ENCODE data around the gene RAET1L.
"Not testable (repeated sequence)": the region's sequence is repeated elsewhere in the genome, so short reads cannot be mapped to it uniquely, and the experiment has no call there.

RAET1L gene

DNA sequence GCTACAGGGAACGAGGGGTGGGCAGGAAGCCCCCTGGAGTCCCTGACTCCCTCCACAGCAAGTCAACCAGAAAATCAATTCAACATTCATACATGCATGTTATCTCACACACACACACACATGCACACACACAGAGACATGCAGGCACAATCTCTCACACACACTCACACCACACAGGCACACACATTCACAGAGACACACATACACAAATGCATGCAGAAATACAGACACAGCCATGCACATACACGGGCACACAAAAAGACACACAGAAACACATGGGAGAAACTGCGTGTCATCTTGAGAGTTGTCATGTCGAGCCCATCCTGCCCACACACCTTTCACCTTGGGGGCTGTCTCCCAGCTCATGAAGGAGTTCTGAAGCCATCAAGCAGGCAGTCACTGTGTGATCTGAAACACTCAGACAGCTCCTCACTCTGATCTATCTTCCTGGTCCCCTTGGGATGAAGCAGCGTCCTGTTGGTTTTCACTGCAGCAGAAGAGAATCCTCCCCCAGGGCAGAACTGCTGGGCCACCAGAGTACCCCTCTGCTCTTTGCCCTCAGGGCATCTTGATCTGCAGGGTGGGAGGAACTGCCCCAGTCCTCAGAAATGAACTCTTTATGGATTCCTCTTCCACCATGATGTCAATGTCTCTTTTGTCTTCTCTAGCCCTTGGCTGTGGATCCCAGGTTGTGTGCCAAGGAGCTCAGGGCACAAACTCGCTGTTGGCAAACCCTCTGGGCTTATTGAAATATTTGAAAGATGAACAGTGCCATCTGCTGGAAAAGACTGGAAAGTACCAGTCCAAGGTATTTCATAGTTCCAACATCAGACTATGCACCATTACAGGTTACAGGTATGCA, 8.8 kb downstream of the RAET1L start:
- DNase-seq (ENCODE audit: low read depth in 2 of 2), result no peak

DNA sequence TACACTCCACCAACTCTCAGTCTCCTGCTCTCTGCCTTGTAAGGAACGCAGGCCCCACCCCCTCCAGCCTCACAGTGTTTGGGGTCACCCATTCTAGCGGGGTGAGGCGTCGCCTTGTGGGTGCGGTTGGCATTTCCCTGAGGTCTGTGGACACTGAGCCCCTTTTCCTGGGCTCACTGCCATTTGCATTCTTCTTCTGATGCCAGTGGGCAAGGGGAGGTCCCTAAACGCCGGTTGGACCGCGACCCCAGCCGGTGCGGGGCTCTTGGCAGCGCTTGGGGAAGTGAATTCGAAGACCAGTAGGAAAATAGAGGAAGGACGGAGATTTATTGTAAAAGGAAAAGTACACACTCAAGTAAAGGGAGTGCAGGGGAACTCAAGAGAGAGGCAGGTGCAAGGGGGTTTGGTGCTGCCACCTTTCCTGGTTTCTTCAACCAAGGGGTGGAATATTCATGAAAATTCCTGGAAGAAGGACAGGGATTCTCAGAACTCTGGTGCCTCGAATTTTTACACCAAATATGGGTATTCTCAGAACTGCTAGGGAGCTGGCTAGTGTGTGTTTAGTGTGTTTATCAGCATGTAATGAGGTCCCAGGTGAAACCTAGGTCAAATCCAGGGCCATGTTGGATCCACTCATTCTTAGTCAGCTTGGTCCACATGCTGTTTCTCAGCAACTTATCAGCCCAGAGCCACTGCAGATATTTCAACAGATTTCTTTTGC, 9.9 kb downstream of the RAET1L start:
- DNase-seq (ENCODE audit: low read depth in 2 of 2), result not testable (repeated sequence)

DNA sequence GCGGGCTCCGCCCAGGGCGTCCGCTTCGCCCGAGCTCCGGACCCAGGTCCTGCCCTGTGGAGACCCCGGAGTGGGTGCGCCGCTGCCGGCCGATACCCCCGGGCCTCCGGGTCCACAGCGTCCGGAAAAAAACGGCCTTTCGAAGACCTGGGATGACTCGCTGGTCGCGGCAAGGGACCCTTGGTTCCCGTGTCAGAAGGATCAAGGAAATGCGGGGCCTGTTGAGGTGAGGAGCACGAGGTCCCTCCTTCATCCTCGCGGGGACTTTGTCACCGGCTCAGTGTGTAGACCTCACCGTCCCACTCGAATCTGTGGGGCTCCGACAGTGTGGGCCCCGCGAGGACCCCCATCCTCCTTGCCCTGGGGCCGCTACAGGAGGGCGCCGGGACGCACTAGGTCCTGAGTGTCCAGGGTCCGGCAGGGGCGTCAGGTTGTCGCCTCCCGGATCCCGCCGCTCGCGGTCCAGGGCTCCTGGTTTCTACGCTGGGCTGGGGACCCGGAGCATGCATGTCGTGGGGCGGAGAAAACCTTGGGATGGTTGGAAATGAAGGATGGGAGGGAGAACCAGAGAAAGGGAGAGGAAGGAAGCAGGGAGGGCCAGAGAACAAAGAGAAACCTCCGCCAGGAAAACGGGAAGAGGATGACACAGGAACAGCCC, 10.6 kb downstream of the RAET1L start:
- not testable (repeated sequence) for DNase-seq (ENCODE audit: low read depth in 2 of 2)

DNA sequence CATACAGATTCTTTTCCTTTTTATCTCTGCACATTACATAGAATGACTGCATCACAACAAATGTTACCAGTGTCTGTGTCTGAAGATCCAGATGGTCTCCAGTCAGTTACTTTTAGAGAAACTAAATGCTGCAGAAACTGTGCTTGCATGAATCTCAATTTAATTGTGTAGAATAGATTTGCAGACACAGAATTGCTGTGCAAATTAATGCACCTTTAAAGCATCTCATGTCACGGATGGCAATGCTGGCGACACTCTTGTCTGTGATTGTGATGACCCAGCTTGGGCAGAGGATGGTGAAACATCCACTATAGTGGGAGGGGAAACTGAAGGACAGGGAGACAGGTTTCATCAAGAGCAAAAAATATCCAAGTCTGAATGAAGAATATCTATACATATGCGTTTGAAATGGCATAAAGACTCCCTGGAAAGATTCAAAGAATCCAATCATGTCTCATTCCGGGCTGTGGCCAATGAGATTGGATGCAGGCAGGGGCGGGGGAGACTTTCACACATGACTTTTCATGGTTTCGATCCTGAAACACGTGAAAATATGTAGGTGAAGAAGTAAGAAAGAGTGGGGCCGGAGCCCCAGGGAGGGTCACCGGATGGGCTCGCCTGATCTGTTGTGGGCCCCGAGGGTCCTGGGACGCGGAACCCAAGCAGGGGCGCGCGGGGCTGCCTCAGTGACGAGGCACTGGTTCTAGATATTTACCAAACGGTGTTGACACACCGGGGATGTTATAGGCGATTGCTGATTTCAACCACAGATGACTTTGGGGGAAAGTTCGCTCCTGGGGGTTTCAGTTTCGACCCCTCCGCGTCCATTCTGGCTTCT, 11.3 kb downstream of the RAET1L start:
- not testable (repeated sequence) for DNase-seq (ENCODE audit: low read depth in 2 of 2)

DNA sequence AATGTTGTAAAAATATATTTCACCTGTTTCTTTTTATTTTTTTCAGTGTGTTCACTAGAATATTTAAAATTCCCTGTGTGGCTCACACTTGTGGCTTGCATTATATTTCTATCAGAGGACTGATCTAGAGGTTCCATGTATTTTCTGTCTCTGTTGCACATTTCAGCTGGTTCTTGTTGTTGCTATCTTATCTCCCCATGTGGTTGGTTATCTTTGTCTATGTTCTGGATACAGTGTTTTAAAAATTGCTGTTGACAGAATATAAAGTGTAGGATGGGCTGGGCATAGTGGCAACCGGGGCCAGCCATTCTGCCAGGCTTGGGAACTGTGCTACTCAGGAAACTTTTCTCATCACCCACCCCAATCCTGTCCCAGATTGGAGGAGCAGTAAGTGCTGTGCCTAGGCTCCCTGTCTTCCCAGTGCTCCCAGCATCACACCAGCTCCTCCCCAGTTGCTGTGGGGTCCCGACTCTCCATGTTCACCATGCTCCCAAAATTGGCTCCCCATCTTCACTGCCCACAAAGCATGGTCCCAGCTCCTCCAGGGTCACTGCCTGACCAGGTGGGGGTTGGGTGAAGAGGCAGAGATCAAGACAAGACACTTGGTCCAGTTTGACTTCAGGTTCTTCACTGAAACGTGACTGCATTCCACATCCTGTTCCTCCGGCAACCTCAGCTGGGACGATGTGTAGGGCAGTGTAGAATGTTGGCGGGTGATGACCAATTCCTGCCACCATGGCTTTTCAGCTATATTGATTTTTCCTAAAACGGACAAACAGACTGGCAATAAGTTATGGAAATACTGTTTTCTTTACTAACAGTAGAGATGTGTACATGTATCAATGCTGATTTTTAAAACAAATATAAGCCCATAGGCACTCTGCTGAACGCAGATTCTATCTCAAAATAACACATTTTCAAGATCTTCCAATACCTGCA, 12.2 kb downstream of the RAET1L start:
- not testable (repeated sequence) for DNase-seq (ENCODE audit: low read depth in 2 of 2)

DNA sequence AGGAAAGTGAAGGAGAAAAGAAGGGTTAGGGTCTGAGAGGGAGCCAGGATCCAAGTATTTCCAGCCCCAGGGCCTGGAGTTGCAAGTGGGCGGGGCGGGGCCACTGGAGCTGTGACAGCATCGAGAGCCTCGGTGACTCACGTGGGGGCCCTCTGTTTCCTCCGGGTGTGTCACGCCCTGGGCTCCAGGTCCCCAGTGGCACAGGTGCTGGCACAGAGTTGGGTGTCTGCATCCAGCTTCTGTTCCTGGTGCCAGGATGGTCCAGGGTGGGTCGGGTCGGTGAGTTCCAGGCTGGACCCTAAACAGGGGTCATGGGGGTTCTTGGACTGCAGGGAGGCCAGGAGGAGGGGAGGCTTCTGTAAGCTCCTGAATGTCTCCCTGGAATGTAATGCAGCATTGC, 16.7 kb downstream of the RAET1L start:
- DNase-seq (ENCODE audit: low read depth in 2 of 2), result no peak

DNA sequence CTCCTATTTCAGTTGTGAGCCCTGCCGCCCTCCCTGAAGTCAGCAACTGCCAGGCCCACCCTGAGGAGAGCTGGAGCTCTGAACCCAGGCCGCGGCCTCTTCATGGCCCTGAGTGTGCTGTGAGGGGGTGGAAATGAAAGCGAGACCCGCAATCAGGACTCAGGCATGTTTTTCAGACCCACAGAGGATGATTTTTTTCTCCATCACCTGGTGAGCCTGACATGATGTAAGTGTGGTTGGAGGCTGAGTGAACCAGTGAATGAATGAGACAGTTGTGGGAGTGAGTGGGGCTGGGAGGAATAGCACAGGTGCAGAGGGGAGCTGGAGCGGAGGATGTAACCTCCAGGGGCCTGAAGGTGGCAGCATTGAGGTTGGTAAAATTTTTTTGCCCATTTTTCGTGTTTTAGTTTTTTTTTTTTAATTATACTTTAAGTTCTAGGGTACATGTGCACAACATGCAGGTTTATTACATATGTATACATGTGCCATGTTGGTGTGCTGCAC, 18.3 kb downstream of the RAET1L start:
- DNase-seq (ENCODE audit: low read depth in 2 of 2), result no peak

DNA sequence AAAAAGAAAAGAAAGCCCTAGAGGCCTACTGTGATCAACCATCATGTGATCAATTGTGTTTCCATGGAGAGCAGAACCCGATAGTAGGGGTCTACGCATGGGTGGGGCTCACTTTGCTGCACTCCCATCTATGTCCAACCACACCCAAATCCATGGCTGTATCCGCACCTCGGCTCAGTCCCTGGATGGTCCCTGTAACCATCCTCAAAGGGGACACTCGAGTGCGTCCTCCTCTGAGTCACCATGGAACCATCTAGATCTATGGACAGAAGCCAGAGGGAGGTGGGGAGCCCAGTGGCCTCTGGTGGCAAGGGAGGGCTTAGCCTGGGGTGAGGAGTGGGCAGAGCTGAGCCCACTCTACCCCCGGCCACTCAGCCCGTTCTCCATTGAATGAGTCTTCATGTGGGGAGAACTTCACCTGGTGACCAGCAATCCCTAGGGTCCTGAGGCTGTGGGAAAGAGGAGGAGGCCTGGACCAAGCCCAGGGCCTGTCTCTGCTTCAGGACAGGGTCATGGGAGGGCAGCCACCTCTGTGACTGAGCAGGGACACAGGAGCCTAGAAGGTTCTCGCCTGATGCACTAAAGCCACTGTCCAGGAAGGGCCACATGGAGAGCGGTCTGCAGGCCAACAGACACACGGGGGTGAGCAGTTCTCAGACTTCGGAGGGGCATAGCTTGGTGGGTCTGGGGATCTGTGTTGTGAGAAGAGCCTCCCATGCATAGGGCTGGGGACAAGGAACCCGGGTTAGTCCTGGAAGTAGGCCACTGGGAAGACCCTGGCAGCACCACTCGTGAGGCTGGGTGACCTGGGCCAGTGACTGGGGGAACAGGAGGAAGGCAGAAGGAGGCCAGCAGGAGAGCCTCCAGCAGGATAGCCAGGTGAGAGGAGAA, 19.3 kb downstream of the RAET1L start:
- no peak for DNase-seq (ENCODE audit: low read depth in 2 of 2)

DNA sequence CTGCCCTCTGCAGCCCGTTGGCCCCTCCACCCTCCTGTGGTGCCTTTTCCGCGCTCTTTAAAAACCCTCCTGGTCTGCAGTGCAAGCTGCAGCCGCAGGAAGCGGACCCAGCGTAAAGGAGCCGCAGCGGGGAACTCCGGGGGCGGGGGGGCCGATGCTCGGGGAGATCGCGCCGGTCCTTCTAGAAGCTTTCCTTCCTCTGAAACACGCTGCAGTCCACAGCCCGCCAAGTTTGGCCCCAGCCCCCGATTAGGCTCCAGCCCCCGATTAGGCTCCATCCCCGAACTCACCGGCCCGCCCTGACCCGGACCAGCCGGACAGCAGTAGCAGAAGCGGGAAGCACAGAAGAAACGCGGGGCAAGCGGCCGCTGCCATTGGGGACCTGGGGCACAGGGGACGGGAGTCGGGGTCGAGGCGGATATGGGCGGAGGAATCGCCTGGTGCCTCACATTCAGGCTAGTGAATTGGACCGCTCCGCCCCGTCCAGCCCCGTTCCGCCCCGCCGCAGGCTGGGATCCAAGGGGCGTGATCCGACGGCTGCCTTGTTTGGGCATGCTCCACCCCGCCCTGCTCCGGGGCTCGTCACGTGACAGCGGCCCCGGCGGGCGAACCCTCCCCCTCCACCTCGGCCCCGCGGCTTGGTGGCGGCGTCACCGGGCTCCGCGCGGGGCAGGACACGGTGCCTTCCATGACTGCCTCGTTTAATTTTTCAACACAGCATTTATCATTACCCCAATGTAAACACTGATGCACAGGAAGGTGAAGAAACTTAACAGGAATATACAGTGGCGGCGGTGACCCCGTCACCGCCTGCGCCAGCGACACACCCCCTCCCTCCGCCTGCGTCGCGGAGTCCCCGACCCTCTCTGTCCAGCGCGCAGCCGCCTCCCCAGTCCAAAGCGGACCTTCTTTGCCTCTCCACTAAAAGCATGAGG, 20.3 kb downstream of the RAET1L start:
- DNase-seq (ENCODE audit: low read depth in 2 of 2), result peak; percentile 76 to 89

DNA sequence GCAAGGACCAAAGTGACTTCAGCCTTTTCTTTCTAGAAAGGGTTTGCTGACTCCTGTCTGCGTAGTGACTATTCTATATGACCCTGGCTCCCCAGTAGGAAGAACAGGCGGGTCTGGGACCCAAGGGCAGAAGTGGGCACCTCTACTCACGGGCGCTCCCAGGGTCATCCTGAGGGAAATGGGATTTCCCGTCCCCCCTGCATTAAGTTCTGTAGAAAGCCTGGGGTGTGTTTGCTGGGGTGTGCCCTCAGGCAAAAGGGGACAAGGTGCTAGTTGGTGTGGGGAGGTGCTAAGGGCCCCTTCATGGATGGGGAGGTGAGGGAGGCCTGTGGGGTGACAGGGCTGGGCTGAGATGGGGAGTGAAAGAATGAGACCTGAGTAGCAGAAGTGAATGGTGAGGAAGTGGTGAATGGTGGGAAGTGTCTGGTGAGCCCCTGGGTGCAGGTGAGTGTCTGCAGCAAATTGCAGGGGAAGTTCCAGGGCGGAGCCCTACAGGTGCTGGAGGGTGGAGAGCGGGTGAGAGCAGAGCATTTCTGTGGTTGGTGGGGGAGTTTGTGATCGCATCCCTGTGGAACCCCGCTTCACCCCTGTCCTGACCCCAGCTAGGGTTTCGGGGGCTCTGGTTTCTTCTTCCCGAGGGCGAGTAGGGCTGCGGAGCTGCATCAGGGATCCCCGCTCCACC, 21.1 kb downstream of the RAET1L start:
- DNase-seq (ENCODE audit: low read depth in 2 of 2), result no peak

DNA sequence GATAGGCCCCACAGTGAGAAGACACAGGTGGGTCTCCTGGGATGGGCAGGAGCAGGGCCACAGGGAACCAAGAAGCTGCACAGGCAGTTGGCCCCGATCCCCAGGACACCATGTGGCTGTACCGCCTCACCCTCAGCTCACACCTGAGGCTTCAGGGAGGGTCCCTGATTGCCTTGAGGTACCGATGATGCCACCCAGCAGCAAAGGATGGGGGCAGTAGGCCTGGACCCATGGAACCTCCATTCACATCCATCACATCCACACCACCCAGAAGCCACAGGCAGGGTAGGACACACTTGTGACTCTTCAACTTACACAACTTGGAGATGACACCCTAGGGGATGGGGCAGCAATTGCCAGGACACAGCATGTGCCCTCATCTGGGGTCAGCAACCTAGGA, 21.7 kb downstream of the RAET1L start:
- DNase-seq (ENCODE audit: low read depth in 2 of 2), result not testable (repeated sequence)

DNA sequence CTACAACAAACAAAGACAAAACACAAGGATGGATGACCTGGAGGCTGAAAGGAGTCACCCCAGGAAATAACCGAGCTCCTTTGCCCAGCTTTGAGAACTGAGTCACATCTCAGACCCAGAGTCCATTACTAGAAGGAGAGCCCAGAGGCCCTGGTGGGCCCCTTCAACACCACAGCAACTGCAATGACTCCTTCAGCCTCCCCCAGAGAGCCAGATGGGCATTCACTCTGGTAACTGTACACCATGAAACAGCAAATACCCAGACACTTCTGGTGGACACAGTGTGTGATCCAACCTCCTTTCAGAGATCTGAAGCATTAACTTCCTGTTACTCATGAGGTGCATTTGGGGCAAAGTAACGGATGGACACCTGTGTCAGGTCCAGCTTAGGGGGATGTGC, 22.6 kb downstream of the RAET1L start:
- no peak for DNase-seq (ENCODE audit: low read depth in 2 of 2)

DNA sequence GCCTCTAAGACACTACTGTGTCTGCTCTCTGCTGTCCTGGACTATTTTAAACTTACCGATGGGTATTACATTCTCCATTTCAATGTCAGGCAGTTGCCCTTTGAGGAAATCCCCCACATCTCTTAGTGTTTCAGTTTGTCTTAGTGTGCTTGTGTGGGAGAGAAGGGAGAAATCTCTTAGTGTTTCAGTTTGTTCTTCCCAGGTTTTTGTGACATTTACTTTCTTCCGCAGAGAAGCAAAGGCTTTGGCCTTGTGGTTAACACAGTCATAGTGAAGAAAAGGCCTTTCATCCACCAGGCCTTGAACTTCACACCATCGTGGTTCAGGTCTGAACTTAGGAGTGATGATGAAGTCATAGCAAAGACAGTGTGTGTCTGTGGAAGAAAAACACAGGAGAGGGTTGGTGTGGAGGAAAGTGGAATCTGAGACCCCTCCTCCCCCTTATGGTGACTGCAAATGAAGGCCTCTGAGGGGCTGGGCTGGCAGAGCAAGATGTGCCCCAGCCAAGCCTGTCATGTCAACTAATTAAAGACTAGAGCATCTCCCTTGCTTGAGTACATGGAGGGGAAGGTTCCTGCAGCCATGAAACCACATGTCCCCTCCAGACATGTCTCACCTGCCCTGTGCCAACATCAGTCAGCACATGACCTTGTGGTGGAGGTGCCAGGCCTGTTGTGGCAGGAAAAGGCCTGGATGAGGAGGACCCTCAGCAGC, 23.9 kb downstream of the RAET1L start:
- no peak for DNase-seq (ENCODE audit: low read depth in 2 of 2)

DNA sequence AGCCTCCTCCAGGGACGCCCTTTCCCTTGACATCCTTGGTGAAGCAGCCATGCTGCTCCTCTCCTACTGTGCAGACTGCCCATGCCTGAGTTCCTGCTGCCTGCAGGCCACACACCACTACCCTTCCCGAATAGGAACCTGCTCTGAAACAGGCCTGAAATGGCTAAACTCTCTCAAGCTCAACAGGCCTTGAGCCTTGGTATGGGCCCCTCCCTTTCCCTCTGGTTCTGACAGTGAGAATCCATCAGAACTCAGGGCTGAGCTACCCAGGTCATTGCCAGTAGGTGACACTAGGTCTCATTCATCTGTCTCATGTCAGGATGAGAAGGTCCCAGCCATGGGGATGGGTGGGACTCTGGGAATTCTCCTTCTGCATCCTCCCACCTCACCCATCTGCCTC, 25.7 kb downstream of the RAET1L start:
- DNase-seq (ENCODE audit: low read depth in 2 of 2), result no peak

DNA sequence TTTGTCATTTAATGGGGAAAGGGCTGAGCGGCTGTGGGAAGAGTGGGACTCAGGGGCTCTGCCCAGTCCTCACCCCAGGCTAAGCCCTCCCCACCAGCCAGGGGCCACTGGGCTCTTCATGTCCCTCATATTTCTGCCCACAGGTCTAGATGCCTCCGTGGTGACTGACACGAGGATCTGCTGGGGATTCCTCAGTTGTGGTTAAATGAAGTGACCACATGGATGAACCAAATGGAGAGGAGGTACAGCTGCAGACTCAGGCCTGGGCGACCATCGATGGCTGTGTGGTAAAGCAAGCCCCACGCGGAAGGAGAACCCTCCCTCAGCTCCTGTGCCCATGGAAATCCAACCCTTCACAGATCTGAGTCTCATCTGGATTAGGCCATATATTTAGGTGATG, 29.4 kb downstream of the RAET1L start:
- DNase-seq (ENCODE audit: low read depth in 2 of 2), result no peak

DNA sequence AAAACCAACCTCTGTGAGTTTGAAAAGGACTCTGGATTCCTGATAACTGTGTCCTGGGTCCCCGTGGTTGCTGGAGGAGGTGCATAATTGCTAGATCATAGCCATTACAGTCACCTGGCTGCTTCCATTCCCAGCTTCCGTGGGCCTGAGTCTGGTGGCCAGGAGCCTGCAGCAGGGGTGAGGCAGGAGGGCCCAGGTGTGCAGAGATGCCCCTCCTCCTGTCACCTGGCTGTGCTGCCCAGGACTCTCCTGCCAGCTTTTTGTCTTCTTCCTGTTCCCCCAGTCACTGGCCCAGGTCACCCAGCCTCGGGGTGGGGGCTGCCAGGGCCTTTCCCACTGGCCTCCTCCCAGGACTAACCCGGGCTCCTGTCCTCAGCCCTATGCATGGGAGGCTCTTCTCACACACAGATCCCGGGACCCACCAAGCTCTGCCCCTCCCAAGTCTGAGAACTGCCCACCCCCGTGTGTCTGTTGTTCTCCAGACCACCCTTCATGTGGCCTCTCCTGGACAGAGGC, 30.0 kb downstream of the RAET1L start:
- DNase-seq (ENCODE audit: low read depth in 2 of 2), result no peak

DNA sequence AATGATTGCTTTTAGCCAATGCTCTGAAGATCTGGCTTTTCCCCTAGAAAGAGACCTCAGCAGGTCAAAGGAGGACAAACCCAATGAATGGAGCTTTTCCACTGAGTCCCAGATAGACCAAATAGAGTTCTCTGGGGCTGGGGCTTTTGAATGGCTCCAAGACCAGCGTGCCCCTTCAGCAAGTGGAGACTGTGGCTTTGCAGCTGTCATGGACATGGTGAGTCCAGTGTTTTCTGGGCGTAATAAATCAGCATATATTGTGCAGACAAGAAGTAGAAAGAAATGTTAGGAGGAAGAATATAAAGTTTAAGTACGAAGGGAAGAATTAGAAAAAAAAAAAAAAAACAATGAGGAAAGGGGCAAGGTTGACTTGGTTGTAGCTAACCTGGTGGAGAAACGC, 33.5 kb downstream of the RAET1L start:
- DNase-seq (ENCODE audit: low read depth in 2 of 2), result no peak
